HCT116 (cell line): ENCODE results near the gene SUV39H1. TPM values are rescaled to one million over a fixed set of nuclear protein-coding genes. Genes with fewer than 3 reads are reported as not detected.

ENCODE experiments used
- total RNA-seq: library from RNA; stranded (reverse); gene quantifications from one replicate; pipeline ENCODE4 v1.2.1, GENCODE V29; 2021; ENCODE audit not compliant: unreplicated experiment

Gene SUV39H1
- total RNA-seq, 1 experiment from 2014 or later = 16.3 TPM

Other genes with a start within 250 kb of the SUV39H1 start
- gene SLC38A5, start 226.5 kb upstream of the SUV39H1 start, total RNA-seq = 54.6 TPM
- 64.9 TPM for gene FTSJ1, start 220.5 kb upstream of the SUV39H1 start, total RNA-seq
- gene PORCN, start 187.7 kb upstream of the SUV39H1 start, total RNA-seq = 12.9 TPM
- 93.8 TPM for gene EBP, start 174.9 kb upstream of the SUV39H1 start, total RNA-seq
- 10.5 TPM for gene TBC1D25, start 157.0 kb upstream of the SUV39H1 start, total RNA-seq
- gene RBM3, start 122.2 kb upstream of the SUV39H1 start, total RNA-seq = 233 TPM
- 54.0 TPM for gene WDR13, start 99.2 kb upstream of the SUV39H1 start, total RNA-seq
- 0.84 TPM for gene WAS, start 12.9 kb upstream of the SUV39H1 start, total RNA-seq
- not detected for gene GLOD5, start 65.0 kb downstream of the SUV39H1 start, total RNA-seq
- 0.34 TPM for gene GATA1, start 89.9 kb downstream of the SUV39H1 start, total RNA-seq
- gene HDAC6, start 105.3 kb downstream of the SUV39H1 start, total RNA-seq = 79.9 TPM
- not detected for gene ERAS, start 129.8 kb downstream of the SUV39H1 start, total RNA-seq
- 0.22 TPM for gene PCSK1N, start 138.9 kb downstream of the SUV39H1 start, total RNA-seq
- gene TIMM17B, start 201.0 kb downstream of the SUV39H1 start, total RNA-seq = 41.7 TPM
- 67.1 TPM for gene PQBP1, start 201.2 kb downstream of the SUV39H1 start, total RNA-seq
- gene SLC35A2, start 214.9 kb downstream of the SUV39H1 start, total RNA-seq = 35.0 TPM
- 15.6 TPM for gene PIM2, start 222.3 kb downstream of the SUV39H1 start, total RNA-seq